CD4-positive, alpha-beta T cell treated with Interleukin-6 at 100 ng/mL for 8 hours (primary cell): ENCODE measurements around the gene BLMH.

Experiments
- DNase-seq: peaks from one replicate; pipeline ENCODE4 v3.0.0-alpha.2; 2020; ENCODE audit warnings: mixed read lengths, low spot score

BLMH gene

DNA sequence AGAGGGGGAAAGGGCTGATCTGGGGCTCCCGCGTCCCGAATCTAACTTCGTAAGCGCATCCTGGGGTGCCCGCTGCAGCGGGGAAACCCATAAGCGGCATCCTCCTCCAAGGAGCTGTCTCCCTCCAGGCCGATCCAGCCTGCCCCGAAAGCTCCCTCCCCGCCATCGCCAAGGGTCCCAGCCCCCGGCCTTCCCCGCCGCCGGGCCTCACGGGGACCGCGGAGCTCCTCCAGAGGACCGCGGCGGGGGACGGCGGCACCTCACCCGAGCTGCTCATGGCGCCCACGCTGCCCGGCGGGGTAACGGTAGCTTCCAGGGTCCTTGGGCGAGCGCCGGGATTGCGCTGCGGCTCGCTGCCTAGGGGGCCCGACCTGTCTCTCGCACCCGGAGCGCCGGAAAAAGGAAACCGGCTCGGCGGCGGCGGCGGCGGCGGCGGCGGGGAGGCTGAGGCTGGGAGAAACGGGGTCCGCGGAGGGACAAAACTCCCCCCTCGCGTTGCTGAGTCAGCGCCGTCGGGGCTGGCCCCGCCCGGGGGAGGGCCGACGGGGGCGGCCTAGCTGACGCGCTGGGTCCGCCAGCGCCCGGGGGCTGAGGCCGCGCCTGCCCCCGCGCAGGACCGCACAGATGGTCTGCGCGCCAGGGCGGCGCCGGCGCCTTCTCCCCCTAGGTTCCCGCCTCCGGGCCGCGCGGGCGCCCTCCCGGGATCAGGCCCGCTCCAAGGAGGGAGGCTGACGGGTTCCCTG lies at the start of gene BLMH:
Gene BLMH, minus strand, starts transcription at position 402 of the 743 bp plus-strand sequence. Its CDS starts 125 bp downstream, at position 277.
- peak; percentile 73 for DNase-seq

GRCh38 chr17:30340801-30341356 lies 49.1 kb upstream of the BLMH start:
- DNase-seq, result no peak

- no peak for DNase-seq
These were observed 47.3 kb upstream of the BLMH start for GRCh38 chr17:30339086-30339485.

DNA sequence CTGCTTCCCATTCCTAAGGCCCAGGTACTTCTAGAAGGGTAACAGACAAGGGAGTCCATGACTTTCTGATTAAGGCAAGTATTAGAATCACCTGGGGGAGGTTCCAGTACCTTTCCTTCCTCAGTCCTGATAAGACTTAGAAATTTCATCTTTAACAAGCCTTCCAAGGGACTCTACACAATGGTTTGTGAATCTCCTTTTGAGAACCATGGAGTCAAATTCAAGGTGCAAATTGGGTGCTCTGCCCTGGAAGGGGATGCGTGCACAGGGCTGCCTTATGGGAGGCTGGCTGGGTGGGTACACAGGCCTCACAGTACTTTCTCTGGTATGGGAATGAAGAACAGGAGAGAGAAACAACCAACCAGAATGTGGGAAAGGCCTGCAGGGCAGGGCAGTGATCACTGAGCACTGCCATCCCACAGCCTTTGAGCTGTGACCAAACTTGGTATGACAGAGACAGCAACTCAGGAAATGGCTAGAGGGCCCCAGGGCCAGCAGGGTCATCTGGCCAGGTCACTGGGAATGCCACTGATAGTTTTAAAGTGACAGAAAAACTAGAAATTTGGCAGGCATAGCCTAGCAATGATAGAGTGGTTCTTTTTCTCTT lies 45.8 kb upstream of the BLMH start:
- DNase-seq, result no peak

DNA sequence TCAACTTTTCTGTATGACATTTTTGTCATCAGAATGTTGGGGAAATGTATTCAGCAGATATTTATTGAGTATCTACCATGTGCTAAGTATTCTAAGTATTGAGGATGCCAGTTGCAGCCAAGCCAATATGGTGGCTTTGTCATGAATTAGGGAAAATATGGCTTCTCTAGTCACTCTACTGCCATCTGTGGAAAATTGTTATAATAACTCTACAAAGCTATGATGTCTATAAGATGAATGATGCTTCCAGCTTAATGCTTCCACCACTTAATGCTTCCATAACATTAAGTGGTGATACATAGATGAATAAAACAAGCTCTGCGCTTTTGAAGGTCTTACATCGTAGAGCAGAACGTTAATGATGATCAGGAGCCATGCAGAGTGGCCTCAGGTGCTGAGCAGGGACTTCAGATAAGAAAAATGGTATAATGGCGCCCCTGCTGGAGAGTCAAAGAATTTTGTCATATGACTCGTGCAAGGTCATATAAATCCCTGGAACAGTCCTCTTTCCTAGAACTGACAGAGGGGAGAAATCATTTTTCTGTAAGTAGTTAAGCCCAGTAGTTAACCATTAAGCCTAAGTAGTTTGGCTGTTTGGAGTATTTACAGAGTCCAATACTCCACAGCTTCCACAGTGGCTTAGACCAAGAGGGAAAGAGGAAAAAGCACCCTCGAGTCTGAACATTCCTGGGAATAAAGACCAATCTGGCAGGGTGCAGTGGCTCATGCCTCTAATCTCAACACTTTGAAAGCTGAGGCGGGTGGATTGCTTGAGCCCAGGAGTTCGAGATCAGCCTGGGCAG lies 44.8 kb upstream of the BLMH start:
- DNase-seq, result peak; percentile 69

GRCh38 chr17:30334421-30334820 lies 42.7 kb upstream of the BLMH start:
- DNase-seq, result no peak

DNA sequence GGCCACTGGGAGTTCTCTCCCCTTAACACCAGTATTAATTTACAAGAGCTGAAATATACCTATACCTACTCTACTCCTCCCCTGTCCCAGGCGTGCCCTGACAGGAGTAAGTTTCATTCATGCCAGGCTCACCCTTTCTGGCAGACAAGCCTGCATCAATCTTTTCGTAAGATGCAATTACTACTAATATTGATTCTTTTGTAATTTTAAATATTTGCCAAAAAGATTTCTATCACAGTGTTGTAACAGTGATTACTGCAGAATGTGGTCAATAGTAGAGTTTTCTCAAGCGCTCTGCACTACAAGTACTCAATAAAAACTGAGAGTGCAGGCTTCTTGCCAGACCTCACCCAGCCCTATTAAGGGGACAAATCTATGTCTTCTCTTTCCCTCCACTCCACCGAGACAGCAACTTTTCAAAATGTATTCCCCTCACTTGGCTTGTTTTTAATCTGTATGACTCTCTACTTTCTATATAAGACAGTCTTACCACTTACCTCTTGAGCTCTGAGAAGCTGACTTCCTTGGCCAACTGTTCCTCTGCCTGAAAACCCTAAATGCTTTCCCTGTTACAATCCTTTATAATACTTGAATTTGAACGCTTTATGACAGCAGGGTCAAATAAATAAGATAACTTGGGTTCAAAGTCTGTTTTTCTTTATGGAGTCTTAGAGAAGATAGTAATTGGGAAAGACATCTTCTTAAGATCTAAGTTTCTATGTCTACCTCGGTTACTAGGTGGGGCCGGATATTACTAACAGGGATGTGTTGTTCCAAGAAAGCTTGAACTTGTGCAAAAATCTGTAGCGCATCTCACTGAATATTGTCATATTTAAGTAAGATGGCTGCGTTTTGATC lies 42.0 kb upstream of the BLMH start, which contains the start of gene TMIGD1:
Gene TMIGD1, minus strand, starts transcription at position 555 of the 858 bp plus-strand sequence. CDS start 1,924 bp downstream, outside the sequence.
- no peak for DNase-seq

- peak; percentile 65 for DNase-seq
These were observed 40.4 kb upstream of the BLMH start for GRCh38 chr17:30332057-30332542.

- no peak for DNase-seq
These were observed 35.1 kb upstream of the BLMH start for GRCh38 chr17:30326809-30327208.

DNA sequence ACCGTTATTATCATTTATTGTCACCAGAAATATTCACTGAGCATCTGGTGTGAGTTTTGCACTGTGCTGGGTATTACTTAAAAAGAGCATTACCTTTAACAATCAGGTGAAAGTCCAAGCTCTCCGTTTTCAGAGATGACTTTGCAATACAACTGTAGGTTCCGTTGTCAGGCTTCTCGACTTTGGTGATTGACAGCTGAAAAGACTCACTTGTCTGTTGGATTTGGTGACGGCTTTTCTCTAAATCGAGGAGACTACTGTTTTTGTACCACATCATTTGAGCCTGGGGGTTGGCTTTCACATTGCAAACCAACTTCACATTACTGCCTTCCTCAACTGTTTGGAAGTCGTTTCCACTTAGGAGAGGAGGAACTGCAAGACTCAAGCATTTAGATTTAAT lies 33.0 kb upstream of the BLMH start:
- DNase-seq, result no peak

- DNase-seq, result peak; percentile 40
These were observed 32.2 kb upstream of the BLMH start for GRCh38 chr17:30323895-30324319.

- DNase-seq, result peak; percentile 70
These were observed 31.6 kb upstream of the BLMH start for GRCh38 chr17:30323262-30323894.

- no peak for DNase-seq
These were observed 29.6 kb upstream of the BLMH start for GRCh38 chr17:30321314-30321713.

GRCh38 chr17:30318155-30318554 lies 26.4 kb upstream of the BLMH start:
- no peak for DNase-seq

- DNase-seq, result no peak
These were observed 25.0 kb upstream of the BLMH start for GRCh38 chr17:30316736-30317135.

- DNase-seq, result no peak
These were observed 23.4 kb upstream of the BLMH start for GRCh38 chr17:30315106-30315505.

DNA sequence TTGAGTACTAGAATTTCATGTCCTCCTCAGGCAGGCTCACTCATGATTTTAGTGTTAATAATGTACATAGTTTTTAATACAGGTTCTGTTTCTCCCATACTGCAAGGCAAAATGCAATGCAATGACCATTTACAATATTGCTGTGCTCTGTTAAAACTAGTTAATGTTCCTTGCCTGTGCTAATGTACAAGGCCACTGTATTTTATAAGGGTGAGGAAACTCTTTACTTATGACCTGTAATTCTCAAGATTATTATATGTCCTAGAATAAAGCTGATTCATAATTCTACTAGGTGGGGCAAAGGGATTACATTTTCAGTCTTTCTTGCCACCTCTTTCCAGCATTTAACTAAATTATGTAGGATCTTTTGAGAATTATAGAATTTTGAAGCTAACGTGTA lies 22.7 kb upstream of the BLMH start:
- DNase-seq, result no peak

- no peak for DNase-seq
These were observed 20.5 kb upstream of the BLMH start for GRCh38 chr17:30312226-30312625.

DNA sequence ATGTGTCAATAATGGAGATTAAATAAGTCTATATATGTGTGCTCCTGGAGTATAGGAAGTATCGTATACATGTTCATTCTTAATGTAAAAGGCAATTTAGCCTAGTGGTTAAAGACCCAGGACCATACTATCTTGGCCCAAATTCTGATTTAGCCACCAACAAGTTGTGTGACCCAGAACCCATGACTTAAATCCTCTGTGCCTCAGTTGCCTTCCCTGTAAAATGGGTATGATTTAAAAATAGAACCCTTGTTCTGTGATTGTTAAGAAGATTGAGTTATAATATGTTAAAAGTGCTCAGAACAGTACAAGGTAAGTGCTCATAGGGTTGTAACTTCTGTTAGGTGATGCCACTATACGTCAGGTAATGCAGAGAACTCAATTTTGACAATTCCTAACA lies 18.8 kb upstream of the BLMH start:
- no peak for DNase-seq

DNA sequence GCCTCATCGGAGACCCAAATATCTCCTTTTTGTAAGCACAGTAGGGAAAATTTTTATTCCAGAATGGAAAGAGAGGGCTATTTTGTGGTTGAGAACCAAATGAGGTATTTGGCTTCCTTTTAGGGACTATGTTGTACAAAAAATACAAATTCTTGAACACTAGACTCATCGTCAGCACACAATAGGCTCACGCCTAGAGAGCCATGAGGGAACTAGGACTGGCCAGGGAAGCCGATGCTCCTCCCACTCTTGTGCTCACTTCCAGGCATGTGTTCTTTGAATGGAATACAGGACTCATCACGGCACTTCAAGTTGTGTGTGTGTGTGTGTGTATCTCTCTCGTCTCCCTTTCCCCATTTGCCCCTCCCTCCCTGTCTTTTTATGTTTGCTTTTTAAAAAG lies 17.8 kb upstream of the BLMH start:
- no peak for DNase-seq

DNA sequence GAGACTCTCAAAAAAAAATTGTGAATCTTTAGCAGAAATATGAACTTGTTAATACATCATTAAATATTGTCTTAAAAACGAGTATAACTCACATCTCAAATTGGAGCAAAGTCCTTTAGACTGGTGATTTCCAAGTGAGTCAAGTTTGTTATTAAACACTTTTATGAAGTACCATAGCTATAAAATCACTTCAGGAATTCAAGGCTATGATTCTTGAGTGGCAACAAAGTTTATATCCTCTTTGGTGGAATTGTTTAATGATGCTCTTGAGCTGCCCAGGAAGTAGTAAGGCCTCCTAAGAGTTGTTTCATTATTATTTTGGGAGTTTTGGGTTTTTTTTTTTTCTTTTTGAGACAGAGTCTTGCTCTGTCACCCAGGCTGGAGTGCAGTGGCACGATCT lies 16.7 kb upstream of the BLMH start:
- no peak for DNase-seq
